CD4-positive, alpha-beta memory T cell (primary cell): ENCODE measurements around the gene BSN. TPM values are rescaled to one million over a fixed set of nuclear protein-coding genes. Genes with fewer than 3 reads are reported as not detected.

ENCODE experiments used
- CTCF ChIA-PET: fragments of 350-600 bp; sonication (Branson Sonifier 250); formaldehyde crosslinking; loops from one replicate; lab custom pipeline; 2021; ENCODE audit warnings: inconsistent platforms; ENCODE audit not compliant: partially characterized antibody; lab: Charles Lee
- POLR2A ChIA-PET: fragments of 350-600 bp; sonication (Branson Sonifier 250); formaldehyde crosslinking; loops from one replicate; lab custom pipeline; 2021; ENCODE audit not compliant: partially characterized antibody; lab: Charles Lee
- DNase-seq, 5 donors: peaks; one replicate each; pipeline versions ENCODE4 v3.0.0 to v3.0.0-alpha.2; 2020 to 2022; ENCODE audit warnings: mixed read lengths in 1 of 5
- H3K27ac ChIP-seq: one replicate; pipeline ENCODE4 v1.7.0; 2013; ENCODE audit warnings: low read depth, low read length
- H3K27me3 ChIP-seq: 2 replicates; pipeline ENCODE4 v1.7.0; 2013; ENCODE audit warnings: mild to moderate bottlenecking, low read length, moderate library complexity; ENCODE audit not compliant: insufficient read depth
- H3K36me3 ChIP-seq: 2 replicates; pipeline ENCODE4 v1.7.0; 2013; ENCODE audit warnings: mild to moderate bottlenecking, low read length, moderate library complexity; ENCODE audit not compliant: insufficient read depth
- H3K4me1 ChIP-seq: 2 replicates; pipeline ENCODE4 v1.7.0; 2013; ENCODE audit warnings: mild to moderate bottlenecking, low read length, moderate library complexity; ENCODE audit not compliant: insufficient read depth
- H3K4me3 ChIP-seq, 2 donors: one replicate each; pipeline ENCODE4 v1.7.0; 2013; ENCODE audit warnings: low read length in 2 of 2, mild to moderate bottlenecking in 1 of 2
- H3K9me3 ChIP-seq, 2 donors: one replicate each; pipeline ENCODE4 v1.7.0; 2013; ENCODE audit warnings: low read length in 2 of 2, control low read depth in 1 of 2; ENCODE audit not compliant: control insufficient read depth in 1 of 2
- H3K27ac Mint-ChIP-seq, 7 donors: one replicate each; pipeline ENCODE4 v1.8.0; 2020 to 2021; ENCODE audit warnings: mixed read lengths in 7 of 7, mild to moderate bottlenecking in 6 of 7, inconsistent platforms in 3 of 7, moderate library complexity in 3 of 7
- H3K27me3 Mint-ChIP-seq, 2 donors: one replicate each; pipeline ENCODE4 v1.8.0; 2020 to 2021; ENCODE audit warnings: mixed read lengths in 2 of 2
- H3K36me3 Mint-ChIP-seq, 2 donors: one replicate each; pipeline ENCODE4 v1.8.0; 2020 to 2021; ENCODE audit warnings: mixed read lengths in 2 of 2, inconsistent platforms in 1 of 2, mild to moderate bottlenecking in 1 of 2
- H3K4me1 Mint-ChIP-seq, 4 donors: one replicate each; pipeline ENCODE4 v1.8.0; 2020 to 2021; ENCODE audit warnings: mixed read lengths in 4 of 4, mild to moderate bottlenecking in 1 of 4
- H3K4me3 Mint-ChIP-seq, 8 donors: one replicate each; pipeline ENCODE4 v1.8.0; 2020 to 2021; ENCODE audit warnings: mixed read lengths in 8 of 8, mild to moderate bottlenecking in 7 of 8, moderate library complexity in 6 of 8, inconsistent platforms in 3 of 8
- H3K9me3 Mint-ChIP-seq, 8 donors: one replicate each; pipeline ENCODE4 v1.8.0; 2020 to 2021; ENCODE audit warnings: mixed read lengths in 8 of 8, mild to moderate bottlenecking in 5 of 8, inconsistent platforms in 3 of 8, moderate library complexity in 1 of 8
- intact Hi-C: fragments of 100-400 bp; cut with micrococcal nuclease; formaldehyde crosslinking; loops from one replicate; pipeline ENCODE4 v1.15.1; 2023
- polyA plus RNA-seq, 2 donors: library from polyadenylated mRNA; unstranded; fragments of 300-500 nt; fragmentation: Illumina TruSeq; gene quantifications; one replicate each; pipeline ENCODE4 v1.2.3, GENCODE V29; 2021
- total RNA-seq, 2 experiments: library from RNA; stranded (reverse); gene quantifications; one replicate each; pipeline ENCODE4 v1.2.3, GENCODE V29; 2021

Gene BSN
- total and polyA plus RNA-seq, 4 experiments from 2014 or later = 0.01 to 0.15 (median 0.06) TPM; not detected in 1

- no peak overlapping the region for H3K27ac Mint-ChIP-seq
- no peaks in the 10 kb centered on the region for H3K9me3 Mint-ChIP-seq
- peaks cover 8 to 34% (median 22%) of the 10 kb centered on the region in 4 donors for H3K4me1 Mint-ChIP-seq
- no peak overlapping the region for H3K27ac ChIP-seq
- H3K9me3 ChIP-seq = no peaks in the 10 kb centered on the region
- peak overlapping the region in 2 of 8 donors; percentile 20 to 30 for H3K4me3 Mint-ChIP-seq
- H3K27me3 Mint-ChIP-seq = no peaks in the 10 kb centered on the region
- no peaks in the 10 kb centered on the region for H3K27me3 ChIP-seq
- intact Hi-C loops = no loop called here
- H3K36me3 Mint-ChIP-seq = peaks cover 0 to 22% of the 10 kb centered on the region in 2 donors
- H3K36me3 ChIP-seq = peaks cover under 1% of the 10 kb centered on the region
- ChIA-PET POLR2A (interaction anchor here (0.6 kb wide), 1 partner anchor 1093 kb away, joined by 3 read pairs; no protein-coding TSS in a partner anchor), CTCF (no interaction called here)
- DNase-seq = peak in 1 of 5 donors; percentile 2
- no peak overlapping the region for H3K4me3 ChIP-seq
- peaks cover 25% of the 10 kb centered on the region for H3K4me1 ChIP-seq
Measured at GRCh38 chr3:49716169-49716568, 161.9 kb downstream of the BSN start.

- H3K4me3 ChIP-seq = no peak overlapping the region
- H3K27me3 ChIP-seq = no peaks in the 10 kb centered on the region
- ChIA-PET CTCF (no interaction called here), POLR2A (no interaction called here)
- Mint-ChIP-seq H3K4me3 (no peak overlapping the region), H3K4me1 (peaks cover 8 to 32% (median 22%) of the 10 kb centered on the region in 4 donors), H3K36me3 (peaks cover 0 to 21% of the 10 kb centered on the region in 2 donors), H3K27me3 (no peaks in the 10 kb centered on the region), H3K9me3 (no peaks in the 10 kb centered on the region), H3K27ac (no peak overlapping the region)
- intact Hi-C loops = no loop called here
- H3K9me3 ChIP-seq = no peaks in the 10 kb centered on the region
- peaks cover 25% of the 10 kb centered on the region for H3K4me1 ChIP-seq
- H3K36me3 ChIP-seq = peaks cover 6% of the 10 kb centered on the region
- H3K27ac ChIP-seq = no peak overlapping the region
- DNase-seq = peak in 1 of 5 donors; percentile 21
Measured at GRCh38 chr3:49716691-49717210, 162.5 kb downstream of the BSN start.

DNA sequence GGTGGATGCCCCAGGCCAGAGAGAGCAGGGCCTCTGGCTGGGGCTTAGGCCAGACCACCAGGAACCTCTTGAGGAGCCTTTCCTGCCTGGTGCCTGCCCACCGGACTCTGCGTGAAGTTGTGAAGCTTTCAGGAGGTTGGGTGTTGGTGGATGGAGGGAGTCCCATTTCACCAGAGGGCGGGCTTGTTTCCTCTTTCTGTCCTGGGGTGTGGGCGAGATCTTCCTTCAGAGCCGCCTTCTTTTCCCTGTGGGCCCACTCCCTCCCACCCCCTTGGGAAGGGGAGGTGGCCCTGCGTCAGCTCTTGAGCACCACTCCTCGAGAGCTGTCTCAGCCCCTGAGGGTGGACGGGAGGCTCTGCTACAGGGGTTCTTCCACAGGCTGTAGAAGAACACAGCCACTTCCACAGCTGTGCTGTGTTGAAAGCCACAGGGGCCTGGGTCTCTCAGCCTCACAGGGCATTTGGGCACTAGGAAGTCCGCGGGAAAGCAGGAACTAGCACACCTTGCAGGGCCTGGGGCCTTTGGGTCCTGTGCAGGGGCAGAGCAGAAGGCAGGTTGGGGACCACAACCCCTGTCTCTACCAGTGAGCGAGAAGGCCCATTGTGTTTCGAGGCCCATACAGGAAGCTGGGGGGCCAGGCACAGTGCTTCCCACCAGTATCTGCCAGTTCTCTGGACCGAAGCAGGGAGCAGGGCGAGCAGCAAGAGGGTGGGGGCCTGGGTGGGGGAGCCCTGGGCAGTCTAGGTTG, 163.1 kb downstream of the BSN start:
- H3K4me1 ChIP-seq = peaks cover 26% of the 10 kb centered on the region
- no peak overlapping the region for H3K27ac ChIP-seq
- no peaks in the 10 kb centered on the region for H3K9me3 Mint-ChIP-seq
- no peaks in the 10 kb centered on the region for H3K9me3 ChIP-seq
- H3K36me3 Mint-ChIP-seq = peaks cover 0 to 25% of the 10 kb centered on the region in 2 donors
- DNase-seq = peak in 1 of 5 donors; percentile 24
- H3K27ac Mint-ChIP-seq = no peak overlapping the region
- POLR2A ChIA-PET = interaction anchor here (0.6 to 1.0 kb wide), 2 partner anchors 11 to 122 kb away, joined by 3 read pairs; no protein-coding TSS in a partner anchor
- H3K27me3 Mint-ChIP-seq = no peaks in the 10 kb centered on the region
- no peaks in the 10 kb centered on the region for H3K27me3 ChIP-seq
- H3K4me1 Mint-ChIP-seq = peaks cover 8 to 33% (median 22%) of the 10 kb centered on the region in 4 donors
- peaks cover 12% of the 10 kb centered on the region for H3K36me3 ChIP-seq
- peak overlapping the region in 4 of 8 donors; percentile 21 to 46 (median 26) for H3K4me3 Mint-ChIP-seq
- CTCF ChIA-PET = interaction anchor here (2.7 kb wide), 1 partner anchor 13 kb away, joined by 9 read pairs; no protein-coding TSS in a partner anchor
- no peak overlapping the region for H3K4me3 ChIP-seq
- intact Hi-C loops = no loop called here

DNA sequence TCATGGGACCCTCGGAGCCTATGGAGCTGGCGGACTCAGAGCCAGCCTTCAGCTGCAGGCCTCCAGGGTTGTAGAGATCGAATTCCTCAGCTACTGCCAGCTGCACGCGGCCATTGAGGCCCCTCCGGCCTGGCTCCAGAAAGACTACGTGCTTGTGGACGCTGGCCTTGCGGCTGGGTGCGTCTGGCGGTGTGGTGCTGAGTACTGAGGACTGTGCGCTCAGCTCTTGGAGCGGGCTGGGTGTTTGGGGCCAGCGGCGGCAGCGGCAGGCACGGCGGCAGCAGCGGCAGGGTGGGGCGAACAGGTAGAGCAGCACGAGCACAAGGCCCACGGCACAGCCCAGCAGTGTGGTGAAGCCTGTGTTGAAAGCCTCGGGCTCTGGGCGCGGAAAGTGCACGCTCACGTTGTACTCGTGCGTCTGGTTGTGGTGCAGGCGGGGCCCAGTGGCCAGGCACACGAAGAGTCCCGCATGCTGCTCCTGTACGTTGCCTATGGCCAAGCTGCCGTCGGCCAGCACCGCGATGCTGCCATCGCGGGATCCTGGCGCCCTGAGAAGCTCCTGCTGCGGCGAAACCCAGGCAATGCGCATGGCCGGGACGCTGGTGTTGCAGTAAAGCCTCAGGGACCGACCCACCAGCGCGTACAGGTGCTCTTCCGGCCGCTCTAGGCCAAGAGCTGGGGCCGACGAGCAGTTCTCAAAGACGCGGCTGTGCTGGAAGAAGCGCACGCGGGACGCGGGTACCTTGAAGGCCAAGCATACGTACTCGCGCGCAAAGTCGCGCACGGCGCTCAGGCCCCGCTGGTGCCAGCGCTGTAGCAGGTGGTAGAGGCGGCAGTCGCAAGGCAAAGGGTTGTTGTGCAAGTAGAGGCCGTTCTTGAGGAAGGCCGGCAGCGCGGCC, 163.9 kb downstream of the BSN start:
- DNase-seq = no peak
- peaks cover 15% of the 10 kb centered on the region for H3K36me3 ChIP-seq
- ChIA-PET CTCF (interaction anchor here (1.1 to 2.7 kb wide), 4 partner anchors 11 to 179 kb away, joined by 3 to 9 read pairs (median 4); no protein-coding TSS in a partner anchor), POLR2A (interaction anchor here (0.6 to 3.0 kb wide), 11 partner anchors 12 to 303 kb away, joined by 3 to 24 read pairs (median 4); partner anchors contain the start of genes INKA1, IP6K1, TRAIP and UBA7)
- Mint-ChIP-seq H3K27me3 (no peaks in the 10 kb centered on the region), H3K4me3 (peak overlapping the region; percentile 90 to 97 (median 92)), H3K4me1 (peaks cover 12 to 41% (median 23%) of the 10 kb centered on the region in 4 donors), H3K9me3 (peaks cover 0 to 2% (median 0%) of the 10 kb centered on the region in 8 donors), H3K36me3 (peaks cover 0 to 31% of the 10 kb centered on the region in 2 donors), H3K27ac (peak overlapping the region in 4 of 7 donors; percentile 65 to 93 (median 78))
- H3K4me1 ChIP-seq = peaks cover 28% of the 10 kb centered on the region
- intact Hi-C loops = loop anchor here (2.0 kb wide), 2 partner anchors 29 to 85 kb away; partner anchors contain the start of genes INKA1, MST1 and RNF123
- H3K27ac ChIP-seq = no peak overlapping the region
- no peaks in the 10 kb centered on the region for H3K27me3 ChIP-seq
- H3K9me3 ChIP-seq = no peaks in the 10 kb centered on the region
- H3K4me3 ChIP-seq = peak overlapping the region in 1 of 2 donors; percentile 74

GRCh38 chr3:49718858-49719213, 164.6 kb downstream of the BSN start:
- Mint-ChIP-seq H3K4me3 (peak overlapping the region; percentile 90 to 97 (median 92)), H3K27me3 (no peaks in the 10 kb centered on the region), H3K9me3 (peaks cover 0 to 2% (median 0%) of the 10 kb centered on the region in 8 donors), H3K27ac (peak overlapping the region in 5 of 7 donors; percentile 68 to 96 (median 93)), H3K4me1 (peaks cover 12 to 47% (median 24%) of the 10 kb centered on the region in 4 donors), H3K36me3 (peaks cover 0 to 36% of the 10 kb centered on the region in 2 donors)
- DNase-seq = no peak
- intact Hi-C loops = loop anchor here (2.0 kb wide), 2 partner anchors 30 to 84 kb away; partner anchors contain the start of genes INKA1, MST1 and RNF123
- POLR2A ChIA-PET = interaction anchor here (0.9 to 3.0 kb wide), 9 partner anchors 13 to 303 kb away, joined by 3 to 24 read pairs (median 4); partner anchors contain the start of genes INKA1, IP6K1, TRAIP and UBA7
- H3K27ac ChIP-seq = peak overlapping the region; percentile 50
- H3K4me1 ChIP-seq = peaks cover 25% of the 10 kb centered on the region
- peak overlapping the region; percentile 47 to 74 for H3K4me3 ChIP-seq
- H3K9me3 ChIP-seq = no peaks in the 10 kb centered on the region
- CTCF ChIA-PET = interaction anchor here (1.1 to 2.7 kb wide), 5 partner anchors 10 to 179 kb away, joined by 3 to 9 read pairs (median 6); partner anchors contain the start of gene INKA1
- H3K36me3 ChIP-seq = peaks cover 15% of the 10 kb centered on the region
- no peaks in the 10 kb centered on the region for H3K27me3 ChIP-seq

DNA sequence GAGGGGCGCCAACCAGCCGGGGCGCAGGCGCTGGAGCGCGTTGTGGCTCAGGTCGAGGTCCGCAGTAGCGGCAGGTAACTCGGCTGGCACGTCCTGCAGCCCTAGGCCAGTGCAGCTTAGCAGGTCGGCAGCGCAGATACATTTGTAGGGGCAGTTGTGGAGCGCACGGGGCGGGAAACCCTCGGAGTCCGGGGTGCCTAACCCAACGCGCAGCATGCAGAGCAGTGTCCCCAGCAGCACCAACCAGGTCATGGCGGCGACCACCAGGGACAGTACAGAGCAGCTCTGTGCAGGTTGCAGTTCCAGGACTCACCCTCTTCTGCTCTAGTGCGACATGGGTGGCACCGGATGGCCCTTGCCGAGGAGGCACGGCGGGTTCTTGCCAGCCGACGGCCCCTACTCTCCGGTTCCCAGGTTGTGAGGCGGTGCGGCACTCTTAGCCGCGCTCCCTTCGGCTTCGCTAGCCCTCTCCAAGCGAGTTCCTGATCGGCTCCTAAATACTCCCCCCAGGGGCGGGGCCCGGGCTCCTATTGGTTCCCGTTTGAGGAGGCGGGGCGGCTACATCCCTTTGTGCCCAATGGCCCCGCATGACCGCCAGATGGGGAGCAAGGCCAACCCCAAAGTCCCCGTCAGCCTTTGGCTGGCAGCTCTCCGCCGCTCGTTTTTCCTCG, 165.1 kb downstream of the BSN start, which contains the start of gene AMIGO3:
Gene AMIGO3 (minus strand): TSS at position 471 of the 671 bp plus-strand sequence. CDS start 219 bp downstream, at position 252.
- Histone ChIP-seq H3K27me3 (no peaks in the 10 kb centered on the region), H3K4me3 (peak within 1 kb of the TSS; percentile 47 to 74), H3K27ac (peak within 1 kb of the TSS; percentile 50), H3K9me3 (no peaks in the 10 kb centered on the region), H3K4me1 (peaks cover 27% of the 10 kb centered on the region), H3K36me3 (peaks cover 15% of the 10 kb centered on the region)
- intact Hi-C loops = loop anchor here (2.0 kb wide), 2 partner anchors 31 to 83 kb away; partner anchors contain the start of genes INKA1, MST1 and RNF123
- peak within 1 kb of the TSS; percentile 90 to 97 (median 92) for H3K4me3 Mint-ChIP-seq
- ChIA-PET POLR2A (interaction anchor here (0.9 to 3.0 kb wide), 12 partner anchors 13 to 707 kb away, joined by 3 to 24 read pairs (median 4); partner anchors contain the start of genes INKA1, IP6K1, TRAIP and UBA7), CTCF (interaction anchor here (0.6 to 2.7 kb wide), 6 partner anchors 10 to 180 kb away, joined by 3 to 9 read pairs (median 4); partner anchors contain the start of gene INKA1)
- H3K36me3 Mint-ChIP-seq = peaks cover 0 to 39% of the 10 kb centered on the region in 2 donors
- peak; percentile 86 to 95 (median 89) for DNase-seq
- no peaks in the 10 kb centered on the region for H3K27me3 Mint-ChIP-seq
- H3K27ac Mint-ChIP-seq = peak within 1 kb of the TSS; percentile 92 to 96 (median 94)
- H3K4me1 Mint-ChIP-seq = peaks cover 14 to 49% (median 26%) of the 10 kb centered on the region in 4 donors
- peaks cover 0 to 2% (median 0%) of the 10 kb centered on the region in 8 donors for H3K9me3 Mint-ChIP-seq
